SK-N-SH treated with all-trans-retinoic acid at 6 μM for 48 hours (cell line): Measurements from ENCODE around the gene YIF1A.

ENCODE experiments used
- ATAC-seq: fragments of 200-7000 bp; cut with Tn5 transposase; 3 replicates; pipeline ENCODE4 v1.9.1; 2020; ENCODE audit warnings: mild to moderate bottlenecking, moderate library complexity
- BACH2 ChIP-seq: fragments of 250-450 bp; sonication (Bioruptor Pico); IDR thresholded peaks from 2 replicates; pipeline ENCODE4 v1.9.0; 2021; ENCODE audit warnings: mild to moderate bottlenecking, borderline replicate concordance
- OSR1 ChIP-seq: fragments of 250-450 bp; sonication (Bioruptor Pico); IDR thresholded peaks from 2 replicates; pipeline ENCODE4 v1.8.0; 2022; ENCODE audit warnings: moderate library complexity, mild to moderate bottlenecking, inconsistent platforms
- PPARA ChIP-seq: fragments of 250-450 bp; sonication (Bioruptor Pico); IDR thresholded peaks from 2 replicates; pipeline ENCODE4 v1.5.0; 2020; ENCODE audit warnings: mild to moderate bottlenecking, borderline replicate concordance
- TCF4 ChIP-seq: fragments of 250-450 bp; sonication (Bioruptor Pico); IDR thresholded peaks from 2 replicates; pipeline ENCODE4 v1.8.0; 2021; ENCODE audit warnings: mild to moderate bottlenecking, moderate library complexity, borderline replicate concordance
- TOX ChIP-seq: fragments of 250-450 bp; sonication (Bioruptor Pico); IDR thresholded peaks from 2 replicates; pipeline ENCODE4 v1.8.0; 2021; ENCODE audit warnings: mild to moderate bottlenecking, moderate library complexity, borderline replicate concordance
- ZFP3 ChIP-seq: fragments of 250-450 bp; sonication (Bioruptor Pico); IDR thresholded peaks from 2 replicates; pipeline ENCODE4 v1.5.0; 2020; ENCODE audit warnings: mild to moderate bottlenecking, moderate library complexity
- ZFP30 ChIP-seq: fragments of 450-650 bp; formaldehyde crosslinking; IDR thresholded peaks from 2 replicates; pipeline ENCODE4 v1.5.0; 2022; ENCODE audit warnings: mild to moderate bottlenecking, moderate library complexity
- TF ChIP-seq, protein P1 (sequence below): fragments of 250-450 bp; sonication (Bioruptor Pico); IDR thresholded peaks from 2 replicates; pipeline ENCODE4 v1.5.1; 2021; ENCODE audit warnings: mild to moderate bottlenecking, moderate library complexity
- TF ChIP-seq, protein P2 (sequence below): fragments of 250-450 bp; sonication (Bioruptor Pico); IDR thresholded peaks from 2 replicates; pipeline ENCODE4 v1.5.1; 2020; ENCODE audit warnings: low read depth, mild to moderate bottlenecking, moderate library complexity

Gene YIF1A

DNA sequence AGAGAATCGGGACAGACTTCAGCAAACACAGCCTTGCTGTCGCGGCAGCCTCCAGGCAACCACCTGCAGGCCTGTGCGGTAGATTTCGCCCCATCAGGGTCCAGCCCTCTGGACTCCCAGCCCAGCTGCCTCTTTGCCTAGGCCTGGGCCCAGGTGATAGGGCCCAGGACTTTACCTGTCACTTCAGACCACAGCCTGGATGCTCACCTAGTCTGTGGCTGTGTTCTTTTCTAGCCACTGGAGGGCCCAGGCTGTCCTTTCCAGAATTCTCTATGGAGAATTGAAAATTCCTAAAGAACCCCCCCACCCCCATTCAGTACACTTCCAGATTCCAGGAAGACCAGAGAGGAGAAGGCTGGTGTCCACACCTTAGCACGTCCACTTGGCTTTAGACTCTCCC lies 51.1 kb downstream of the YIF1A start:
- no peak for ATAC-seq
- TF ChIP-seq PPARA (CRISPR knock-in tag) (no peak), ZFP30 (no peak), ZFP3 (CRISPR knock-in tag) (no peak)
- TF ChIP-seq, protein P1, sequence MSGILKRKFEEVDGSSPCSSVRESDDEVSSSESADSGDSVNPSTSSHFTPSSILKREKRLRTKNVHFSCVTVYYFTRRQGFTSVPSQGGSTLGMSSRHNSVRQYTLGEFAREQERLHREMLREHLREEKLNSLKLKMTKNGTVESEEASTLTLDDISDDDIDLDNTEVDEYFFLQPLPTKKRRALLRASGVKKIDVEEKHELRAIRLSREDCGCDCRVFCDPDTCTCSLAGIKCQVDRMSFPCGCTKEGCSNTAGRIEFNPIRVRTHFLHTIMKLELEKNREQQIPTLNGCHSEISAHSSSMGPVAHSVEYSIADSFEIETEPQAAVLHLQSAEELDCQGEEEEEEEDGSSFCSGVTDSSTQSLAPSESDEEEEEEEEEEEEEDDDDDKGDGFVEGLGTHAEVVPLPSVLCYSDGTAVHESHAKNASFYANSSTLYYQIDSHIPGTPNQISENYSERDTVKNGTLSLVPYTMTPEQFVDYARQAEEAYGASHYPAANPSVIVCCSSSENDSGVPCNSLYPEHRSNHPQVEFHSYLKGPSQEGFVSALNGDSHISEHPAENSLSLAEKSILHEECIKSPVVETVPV (CRISPR knock-in tag), result no peak

GRCh38 chr11:66235141-66235540 lies 53.8 kb downstream of the YIF1A start:
- TF ChIP-seq, protein P2, sequence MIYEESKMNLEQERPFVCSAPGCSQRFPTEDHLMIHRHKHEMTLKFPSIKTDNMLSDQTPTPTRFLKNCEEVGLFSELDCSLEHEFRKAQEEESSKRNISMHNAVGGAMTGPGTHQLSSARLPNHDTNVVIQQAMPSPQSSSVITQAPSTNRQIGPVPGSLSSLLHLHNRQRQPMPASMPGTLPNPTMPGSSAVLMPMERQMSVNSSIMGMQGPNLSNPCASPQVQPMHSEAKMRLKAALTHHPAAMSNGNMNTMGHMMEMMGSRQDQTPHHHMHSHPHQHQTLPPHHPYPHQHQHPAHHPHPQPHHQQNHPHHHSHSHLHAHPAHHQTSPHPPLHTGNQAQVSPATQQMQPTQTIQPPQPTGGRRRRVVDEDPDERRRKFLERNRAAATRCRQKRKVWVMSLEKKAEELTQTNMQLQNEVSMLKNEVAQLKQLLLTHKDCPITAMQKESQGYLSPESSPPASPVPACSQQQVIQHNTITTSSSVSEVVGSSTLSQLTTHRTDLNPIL, result no peak
- TF ChIP-seq BACH2 (CRISPR knock-in tag) (no peak), OSR1 (CRISPR knock-in tag) (no peak), TCF4 (CRISPR knock-in tag) (no peak), ZFP3 (CRISPR knock-in tag) (no peak), TOX (no peak)
- no peak for ATAC-seq
